GM06990 (cell line): Measurements from ENCODE around the gene F2RL1.

Experiments
- DNase-seq: peaks from one replicate; pipeline ENCODE4 v3.0.0-alpha.2; 2011; ENCODE audit not compliant: insufficient read length; ENCODE audit errors: extremely low read depth
- H3K27me3 ChIP-seq: replicated peaks from 2 replicates; pipeline ENCODE4 v1.6.0; 2011; ENCODE audit warnings: low read length; ENCODE audit not compliant: control insufficient read depth, insufficient read depth
- H3K36me3 ChIP-seq: 2 replicates; pipeline ENCODE4 v1.5.1; 2011; ENCODE audit warnings: low read length; ENCODE audit not compliant: control insufficient read depth, insufficient read depth
- H3K4me3 ChIP-seq: replicated peaks from 2 replicates; pipeline ENCODE4 v1.5.1; 2011; ENCODE audit warnings: low read depth, mild to moderate bottlenecking, control low read depth, low read length
- CTCF ChIP-seq: IDR thresholded peaks from 2 replicates; pipeline ENCODE4 v1.5.1; 2011; ENCODE audit warnings: low read length, control low read depth, mild to moderate bottlenecking, inconsistent platforms; ENCODE audit not compliant: insufficient read depth, poor library complexity, severe bottlenecking

The F2RL1 gene

DNA sequence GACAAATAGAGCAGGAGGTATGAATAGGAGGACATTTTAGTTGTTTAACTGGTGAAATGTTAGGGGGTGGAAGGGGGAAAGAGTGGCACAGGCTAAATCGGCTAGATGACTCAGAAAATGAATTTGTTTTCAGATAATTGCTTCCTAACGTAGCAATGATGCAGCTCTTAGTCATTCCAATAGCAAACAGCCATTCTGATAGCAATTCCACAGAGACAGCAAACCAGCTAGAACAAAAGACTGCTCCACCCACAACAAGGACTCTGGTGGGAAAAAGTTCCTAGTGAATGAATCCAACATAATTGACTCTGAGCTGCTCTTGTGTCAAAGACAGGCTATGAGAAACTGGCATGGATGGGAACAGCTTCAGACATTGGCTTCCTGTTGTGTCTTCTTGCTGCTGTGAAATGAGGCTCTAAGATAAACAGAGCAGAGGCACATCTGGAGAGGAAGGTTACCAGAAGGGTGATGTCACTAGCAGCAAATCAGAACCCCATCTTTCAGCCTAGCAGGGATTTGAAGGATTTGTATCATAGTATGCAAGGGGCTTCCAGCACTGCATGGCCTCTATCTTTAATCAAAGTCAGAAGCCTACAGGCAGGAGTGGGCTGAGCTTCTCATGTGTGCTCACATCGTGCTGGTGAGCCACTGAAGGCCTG lies 28.1 kb upstream of the F2RL1 start:
- Histone ChIP-seq H3K4me3 (no peak overlapping the region), H3K36me3 (no peaks in the 10 kb centered on the region), H3K27me3 (no peaks in the 10 kb centered on the region)
- no peak for TF ChIP-seq CTCF
- no peak for DNase-seq

GRCh38 chr5:76791461-76791860 lies 27.4 kb upstream of the F2RL1 start:
- no peak for DNase-seq
- Histone ChIP-seq H3K36me3 (no peaks in the 10 kb centered on the region), H3K4me3 (no peak overlapping the region), H3K27me3 (no peaks in the 10 kb centered on the region)
- no peak for TF ChIP-seq CTCF

- no peak for DNase-seq
- Histone ChIP-seq H3K4me3 (no peak overlapping the region), H3K27me3 (no peaks in the 10 kb centered on the region), H3K36me3 (no peaks in the 10 kb centered on the region)
- TF ChIP-seq CTCF, result no peak
Observed at GRCh38 chr5:76794871-76795270, 24.0 kb upstream of the F2RL1 start.

DNA sequence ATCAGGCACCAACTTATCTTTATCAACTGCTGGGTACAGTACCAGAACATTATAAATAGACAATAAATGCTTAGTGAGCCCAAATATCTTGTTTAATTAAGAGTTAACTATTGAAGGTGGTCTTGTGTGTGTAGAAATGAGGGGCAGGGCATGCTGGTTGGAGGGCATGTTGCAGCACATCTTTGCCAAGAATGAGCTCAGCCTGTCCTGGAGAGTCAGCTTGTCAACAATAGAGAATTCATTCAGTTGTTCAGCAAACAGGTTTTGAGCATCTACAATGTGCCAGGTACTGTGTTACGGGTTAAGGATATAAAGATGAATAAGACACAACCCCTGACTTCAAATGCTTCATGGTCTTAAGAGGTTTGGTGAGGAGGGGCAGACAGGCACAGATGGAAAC lies 19.2 kb upstream of the F2RL1 start:
- no peak for TF ChIP-seq CTCF
- no peak for DNase-seq
- H3K27me3 ChIP-seq, result no peaks in the 10 kb centered on the region
- no peak overlapping the region for H3K4me3 ChIP-seq
- H3K36me3 ChIP-seq, result no peaks in the 10 kb centered on the region

DNA sequence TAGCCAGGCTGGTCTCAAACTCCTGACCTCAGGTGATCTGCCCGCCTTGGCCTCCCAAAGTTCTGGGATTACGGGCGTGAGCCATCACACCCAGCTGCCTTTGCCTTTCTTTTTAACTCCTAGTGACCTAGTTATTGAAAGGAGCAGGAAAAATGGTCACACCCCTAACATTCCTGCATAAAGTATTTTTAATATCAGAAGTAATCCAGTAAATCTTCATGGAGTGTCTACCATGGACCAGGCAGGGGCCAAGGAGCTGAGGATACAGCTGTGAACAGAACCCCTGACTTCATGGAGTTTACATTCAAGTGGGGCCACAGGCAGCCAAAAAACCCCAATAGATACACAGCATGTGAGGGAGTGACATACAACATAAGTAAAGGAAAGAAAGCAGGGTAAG lies 18.3 kb upstream of the F2RL1 start:
- no peak for TF ChIP-seq CTCF
- no peak overlapping the region for H3K4me3 ChIP-seq

DNA sequence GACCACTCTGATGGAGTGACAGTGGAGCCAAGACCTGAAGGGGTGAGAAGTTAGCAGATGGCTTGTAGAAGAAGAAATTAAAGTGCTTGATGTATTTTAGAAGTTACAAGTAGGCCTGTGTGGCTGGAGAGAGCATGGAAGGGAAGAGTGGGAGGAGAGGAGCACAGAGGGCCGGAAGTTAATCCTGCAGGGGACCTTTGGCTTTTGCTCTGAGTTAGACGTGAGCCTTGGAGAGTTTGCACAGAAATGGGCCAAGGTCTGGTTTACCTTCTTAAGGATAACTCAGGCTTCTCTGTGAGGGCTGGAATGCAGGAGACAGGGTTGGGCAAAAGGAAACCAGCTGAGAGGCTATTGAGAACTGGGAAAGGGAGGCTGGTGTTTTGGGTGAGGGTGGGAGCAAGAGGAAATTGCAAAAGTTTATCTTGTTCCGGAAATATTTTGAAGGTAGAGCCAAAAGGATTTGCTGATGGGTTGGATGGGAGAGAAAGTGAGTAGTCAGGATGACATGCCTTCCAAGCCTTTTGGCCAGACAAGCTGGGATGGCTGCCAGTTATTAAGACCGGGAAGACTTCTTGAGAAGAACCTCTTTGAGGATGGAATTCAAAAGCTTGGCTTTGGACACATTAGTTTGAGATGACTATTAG lies 17.5 kb upstream of the F2RL1 start:
- DNase-seq, result no peak
- H3K27me3 ChIP-seq, result no peaks in the 10 kb centered on the region
- no peak overlapping the region for H3K4me3 ChIP-seq
- no peaks in the 10 kb centered on the region for H3K36me3 ChIP-seq
- TF ChIP-seq CTCF, result no peak

More for the DNA sequence above, 18.3 kb upstream of the F2RL1 start:
- no peak for DNase-seq
- no peaks in the 10 kb centered on the region for H3K36me3 ChIP-seq
- no peaks in the 10 kb centered on the region for H3K27me3 ChIP-seq
